GM10266 (cell line): ENCODE measurements around the gene HOXA13.

Experiments
- DNase-seq: peaks from one replicate; pipeline ENCODE4 v3.0.0; 2012; ENCODE audit errors: extremely low spot score
- TF ChIP-seq, protein P1 (sequence below): IDR thresholded peaks from 2 replicates; pipeline ENCODE4 v1.5.1; 2012; ENCODE audit warnings: mild to moderate bottlenecking, low read depth; ENCODE audit not compliant: control insufficient read depth, insufficient read depth; ENCODE audit errors: missing control alignments

The HOXA13 gene

DNA sequence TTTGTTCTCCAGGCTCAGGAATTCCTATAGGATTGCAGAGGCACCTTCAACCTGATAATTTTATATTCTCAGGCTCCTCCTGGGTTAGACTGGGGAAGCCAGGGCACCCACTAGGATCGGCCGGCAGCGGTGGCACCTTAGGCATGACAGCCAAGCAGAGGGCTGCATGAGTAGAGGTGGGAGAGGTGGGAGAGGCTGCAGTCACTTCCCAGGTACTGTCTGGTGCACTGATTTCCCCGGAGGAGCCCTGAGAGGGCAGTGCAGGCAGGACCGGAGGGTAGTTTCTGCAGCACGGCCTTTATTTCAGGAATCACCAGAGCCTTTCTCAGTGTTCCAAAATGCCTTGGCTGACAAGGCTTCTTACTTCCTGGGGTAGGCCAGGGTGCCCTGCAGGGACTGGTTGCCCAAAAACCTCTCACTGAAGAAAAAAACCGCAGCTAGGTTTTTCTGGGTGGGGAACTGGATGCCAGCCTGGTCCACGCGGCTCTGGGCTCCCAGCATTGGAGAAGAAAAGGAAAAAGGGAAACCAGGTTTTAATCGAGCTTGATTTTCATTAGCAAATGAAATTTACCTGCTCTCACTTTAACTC lies 3.6 kb upstream of the HOXA13 start:
- TF ChIP-seq, protein P1, sequence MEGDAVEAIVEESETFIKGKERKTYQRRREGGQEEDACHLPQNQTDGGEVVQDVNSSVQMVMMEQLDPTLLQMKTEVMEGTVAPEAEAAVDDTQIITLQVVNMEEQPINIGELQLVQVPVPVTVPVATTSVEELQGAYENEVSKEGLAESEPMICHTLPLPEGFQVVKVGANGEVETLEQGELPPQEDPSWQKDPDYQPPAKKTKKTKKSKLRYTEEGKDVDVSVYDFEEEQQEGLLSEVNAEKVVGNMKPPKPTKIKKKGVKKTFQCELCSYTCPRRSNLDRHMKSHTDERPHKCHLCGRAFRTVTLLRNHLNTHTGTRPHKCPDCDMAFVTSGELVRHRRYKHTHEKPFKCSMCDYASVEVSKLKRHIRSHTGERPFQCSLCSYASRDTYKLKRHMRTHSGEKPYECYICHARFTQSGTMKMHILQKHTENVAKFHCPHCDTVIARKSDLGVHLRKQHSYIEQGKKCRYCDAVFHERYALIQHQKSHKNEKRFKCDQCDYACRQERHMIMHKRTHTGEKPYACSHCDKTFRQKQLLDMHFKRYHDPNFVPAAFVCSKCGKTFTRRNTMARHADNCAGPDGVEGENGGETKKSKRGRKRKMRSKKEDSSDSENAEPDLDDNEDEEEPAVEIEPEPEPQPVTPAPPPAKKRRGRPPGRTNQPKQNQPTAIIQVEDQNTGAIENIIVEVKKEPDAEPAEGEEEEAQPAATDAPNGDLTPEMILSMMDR, result no peak
- DNase-seq, result no peak

DNA sequence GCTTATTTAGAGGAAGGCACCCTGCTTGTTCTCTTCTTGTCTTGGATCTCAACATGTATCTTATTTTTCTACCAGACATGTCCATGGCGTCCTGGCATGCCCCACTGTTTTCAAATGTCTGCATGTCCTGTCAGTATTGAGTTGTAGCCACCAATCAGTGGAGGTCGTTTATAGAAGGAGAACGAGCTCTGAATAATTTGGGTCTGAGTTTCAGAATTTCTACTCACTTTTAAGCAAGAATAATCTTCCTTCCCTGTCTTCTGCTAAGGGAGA lies 2.9 kb upstream of the HOXA13 start:
- no peak for DNase-seq
- TF ChIP-seq, protein P1, result no peak

DNA sequence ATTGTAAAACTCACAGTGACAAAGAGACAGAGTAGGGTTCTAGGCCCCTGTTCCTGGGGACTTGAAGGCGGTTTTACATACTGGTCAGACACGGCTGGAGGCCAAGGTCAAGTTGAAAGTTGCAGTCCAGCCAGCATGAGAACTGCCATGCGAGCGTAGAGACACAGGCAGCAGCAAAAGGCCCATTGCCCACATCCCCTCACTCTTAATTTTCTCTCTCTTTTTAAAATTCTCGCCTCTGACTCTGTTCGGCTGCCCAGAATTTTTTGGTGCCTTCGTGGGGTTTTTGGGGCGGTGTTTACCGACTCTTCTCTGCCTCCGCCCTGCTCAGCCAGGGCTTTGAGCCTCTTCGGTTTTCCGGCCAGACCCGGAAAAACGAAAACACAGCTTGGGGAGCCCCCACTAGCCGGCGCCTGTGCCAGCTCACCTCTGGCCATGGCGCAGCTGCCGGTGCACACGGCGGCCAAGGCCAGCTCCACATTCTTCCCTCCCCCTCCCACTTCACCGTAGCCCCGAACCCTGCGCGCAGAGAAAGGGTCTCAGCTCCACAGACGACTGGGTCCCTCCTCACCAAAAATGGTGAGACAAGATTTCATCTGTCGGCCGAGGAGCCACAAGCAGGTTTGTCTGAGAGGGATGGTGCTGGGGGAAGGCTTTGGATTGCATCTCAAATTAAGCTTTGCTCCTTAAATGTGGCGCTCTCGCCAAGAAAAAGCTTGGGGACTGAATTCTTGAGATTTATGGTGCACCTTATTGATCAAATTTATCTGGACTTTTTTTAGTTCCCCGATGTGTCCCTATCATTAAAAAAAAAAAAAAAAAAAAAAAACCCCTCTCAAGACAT lies 2.3 kb upstream of the HOXA13 start:
- TF ChIP-seq, protein P1, result no peak

DNA sequence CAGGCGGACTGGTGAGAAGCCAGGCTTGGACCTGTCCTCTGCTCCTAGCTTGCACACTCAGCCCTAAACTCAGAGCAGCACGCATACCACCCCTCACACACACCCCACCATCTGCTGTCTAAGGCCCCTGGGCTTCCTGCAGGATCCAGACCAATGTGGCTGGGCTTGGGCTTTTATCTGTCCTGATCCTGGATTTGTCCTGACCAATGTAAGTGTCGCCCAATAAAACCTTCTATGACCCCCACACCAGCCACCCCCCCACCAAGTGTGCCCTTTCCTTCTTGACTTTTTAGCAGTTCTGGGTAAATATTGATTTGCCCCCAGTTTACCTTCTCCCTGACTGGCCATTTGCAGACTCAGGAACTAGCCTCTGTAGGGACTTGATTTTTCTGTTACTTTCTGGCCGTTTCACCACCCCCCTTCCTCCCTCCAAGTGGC lies 1.7 kb upstream of the HOXA13 start:
- DNase-seq, result no peak
- TF ChIP-seq, protein P1, result no peak

More for the DNA sequence above, 2.3 kb upstream of the HOXA13 start:
- no peak for DNase-seq

DNA sequence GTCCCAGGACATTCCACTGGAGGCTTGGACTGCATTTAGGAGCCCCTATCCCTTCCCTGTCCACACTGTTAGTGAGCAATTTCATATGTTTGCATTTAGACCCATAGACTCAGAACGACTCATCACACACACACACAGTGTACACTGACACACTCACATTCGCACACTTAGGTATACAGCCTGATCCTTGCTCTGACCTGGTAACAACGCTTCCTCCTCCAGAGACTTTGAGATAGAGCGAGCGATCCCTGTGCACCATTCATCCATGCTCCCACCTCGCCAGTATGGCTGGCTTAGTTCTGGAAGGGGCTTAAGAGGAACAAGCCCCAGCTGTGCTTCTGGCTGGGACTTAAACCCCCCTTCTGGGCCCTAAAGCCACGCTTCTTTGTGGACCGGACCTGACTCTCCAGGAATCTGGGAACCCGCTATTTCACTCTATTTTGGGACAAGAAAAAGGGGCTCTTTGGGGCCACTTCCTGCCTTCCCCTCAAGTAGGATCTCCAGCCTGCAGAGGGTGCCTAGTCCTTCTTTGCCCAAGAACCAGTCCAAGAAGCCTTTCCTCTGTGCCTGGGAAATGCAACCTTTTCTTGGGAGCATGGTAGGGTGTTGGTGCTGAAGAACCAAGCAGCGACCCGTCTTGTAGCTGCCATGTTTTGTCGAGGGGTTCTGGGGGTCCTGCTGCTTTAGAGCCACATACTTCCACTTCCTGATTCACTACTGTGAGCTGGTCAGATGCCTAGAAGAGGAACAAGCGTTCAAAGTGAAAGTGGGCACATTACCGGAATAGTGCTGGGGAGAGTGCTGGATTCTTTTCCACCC lies 1.1 kb upstream of the HOXA13 start:
- DNase-seq, result no peak
- TF ChIP-seq, protein P1, result no peak

DNA sequence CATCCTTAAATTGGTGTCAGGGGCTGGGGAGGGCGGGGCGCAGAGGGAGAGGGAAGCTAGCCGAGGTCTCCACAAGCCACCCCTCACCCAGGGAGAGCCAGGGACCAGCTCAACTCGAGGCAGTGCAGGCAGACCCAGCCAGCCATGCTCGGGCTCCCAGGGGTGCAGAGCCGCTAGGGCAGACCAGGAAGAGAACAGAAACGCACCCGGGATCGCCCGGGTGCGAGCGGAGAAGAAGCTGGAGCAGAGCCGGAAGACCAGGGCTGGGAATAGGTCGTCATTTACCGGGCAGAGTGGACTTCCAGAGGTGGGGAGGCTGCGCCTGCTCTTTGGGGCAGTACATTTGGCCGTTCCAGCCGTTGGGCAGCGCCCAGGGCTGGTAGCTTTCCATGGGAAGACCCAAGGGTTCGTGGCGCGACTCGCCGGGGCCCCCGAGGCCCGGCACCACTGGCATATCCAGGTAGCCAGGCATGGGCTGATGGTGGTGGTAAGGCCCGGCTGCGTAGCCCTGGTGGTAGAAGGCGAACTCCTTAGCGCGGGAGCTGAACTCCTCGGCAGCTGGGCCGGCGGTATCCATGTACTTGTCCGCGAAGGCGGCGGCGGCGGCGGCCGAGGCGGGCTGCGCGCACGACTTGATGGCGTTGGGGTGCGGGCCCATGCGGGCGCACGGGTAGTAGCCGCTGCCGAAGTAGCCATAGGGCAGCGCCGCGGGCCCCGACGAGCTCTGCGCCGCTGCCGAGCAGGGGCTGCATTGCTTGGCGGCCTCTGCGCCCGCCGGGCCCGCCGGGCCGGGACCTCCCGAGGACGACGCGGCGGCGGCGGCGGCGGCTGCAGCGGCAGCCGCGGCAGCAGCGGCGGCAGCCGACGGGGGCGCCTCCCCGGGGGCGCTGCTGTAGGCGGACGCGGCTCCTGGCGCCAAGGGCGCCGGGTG lies 755 bp downstream of the HOXA13 start:
- DNase-seq, result no peak
- TF ChIP-seq, protein P1, result no peak
